Body of pancreas (tissue), 4 donors: ENCODE results near the gene BIN2. TPM values are rescaled to one million over a fixed set of nuclear protein-coding genes. Genes with fewer than 3 reads are reported as not detected.
"Not testable (repeated sequence)": the region's sequence is repeated elsewhere in the genome, so short reads cannot be mapped to it uniquely, and the experiment has no call there.

Source experiments
- ATAC-seq: fragments of 150-250 bp; one replicate; pipeline ENCODE4 v1.9.1; 2016
- DNase-seq, 4 donors: peaks; one replicate each; pipeline ENCODE4 v3.0.0-alpha.2; 2019
- H3K27ac ChIP-seq, 4 donors: fragments of 200-600 bp; sonication (generic); 1 replicate in 3 of 4; 2 replicates in 1 of 4; pipeline versions ENCODE4 v1.5.1 to v1.6.1; 2016 to 2019; ENCODE audit warnings: mild to moderate bottlenecking in 1 of 4, mixed read lengths in 1 of 4, moderate library complexity in 1 of 4
- H3K27me3 ChIP-seq, 2 donors: fragments of 200-600 bp; sonication (generic); one replicate each; pipeline ENCODE4 v1.6.0; 2016; ENCODE audit warnings: mild to moderate bottlenecking in 1 of 2
- H3K36me3 ChIP-seq, 2 donors: fragments of 200-600 bp; sonication (generic); replicated peaks in 1 of 2; 2 replicates each; pipeline ENCODE4 v1.5.1; 2016; ENCODE audit warnings: low read depth in 2 of 2; ENCODE audit not compliant: insufficient read depth in 1 of 2
- H3K4me1 ChIP-seq: fragments of 200-600 bp; sonication (generic); one replicate; pipeline ENCODE4 v1.6.0; 2016
- H3K4me3 ChIP-seq, 2 donors: fragments of 200-600 bp; sonication (generic); 1 replicate in 1 of 2; 2 replicates in 1 of 2; pipeline ENCODE4 v1.5.1; 2016 to 2019
- H3K9me3 ChIP-seq, 3 donors: fragments of 200-600 bp; sonication (generic); 1 replicate in 2 of 3; 2 replicates in 1 of 3; pipeline ENCODE4 v1.5.1; 2016
- CTCF ChIP-seq, 7 experiments: fragments of 450-650 bp in 4 of 7; fragments of 200-600 bp in 3 of 7; sonication (generic) in 3 of 7; IDR thresholded peaks; one replicate each; pipeline ENCODE4 v1.5.1; 2016 to 2019; ENCODE audit warnings: antibody characterized with exemption in 7 of 7
- POLR2A ChIP-seq, 3 donors: fragments of 450-650 bp; IDR thresholded peaks; one replicate each; pipeline ENCODE4 v1.6.1; 2016; ENCODE audit warnings: antibody characterized with exemption in 3 of 3, mild to moderate bottlenecking in 2 of 3
- WGBS, 2 donors: methylation state at CpG; one replicate each; pipeline ENCODE4 v1.1.5; 2017; 5-methylcytosine and 5-hydroxymethylcytosine counted together
- intact Hi-C: fragments of 100-400 bp; cut with DNase I; formaldehyde crosslinking; loops from one replicate; pipeline ENCODE4 v1.15.1; 2023
- total RNA-seq, 2 donors: library from RNA; depleted of rRNA; stranded (reverse); fragments of >200 nt; gene quantifications; one replicate each; pipeline ENCODE4 v1.1.0, GENCODE V29; 2016

Gene BIN2
- total RNA-seq, 2 donors from 2014 or later = 1.0 to 1.3 TPM

- intact Hi-C loops = loop anchor here (10.0 kb wide), 1 partner anchor 518 kb away; no protein-coding TSS in a partner anchor
- Histone ChIP-seq H3K4me3 (no peak overlapping the region), H3K9me3 (no peaks in the 10 kb centered on the region), H3K27me3 (no peaks in the 10 kb centered on the region), H3K36me3 (no peaks in the 10 kb centered on the region), H3K27ac (no peak overlapping the region), H3K4me1 (peaks cover 4% of the 10 kb centered on the region)
- ATAC-seq (no peak), DNase-seq (no peak)
- WGBS, 2 donors = 88 to 92% methylated on average over 8 to 10 of the region's 10 CpGs
- TF ChIP-seq POLR2A (IDR thresholded peaks at IDR 0.05) (no peak), CTCF (IDR thresholded peaks at IDR 0.05) (no peak)
These were observed 18.4 kb upstream of the BIN2 start for GRCh38 chr12:51342416-51342815.

- ATAC-seq (peak; percentile 92), DNase-seq (peak; percentile 74 to 82 (median 80))
- TF ChIP-seq CTCF (IDR thresholded peaks at IDR 0.05) (peak; percentile 82 to 97 (median 95)), POLR2A (IDR thresholded peaks at IDR 0.05) (no peak)
- peaks cover 4% of the 10 kb centered on the region for H3K4me1 ChIP-seq
- peak overlapping the region in 1 of 4 donors; percentile 42 for H3K27ac ChIP-seq
- intact Hi-C loops = loop anchor here (10.0 kb wide), 1 partner anchor 517 kb away; no protein-coding TSS in a partner anchor
- H3K9me3 ChIP-seq = no peaks in the 10 kb centered on the region
- H3K36me3 ChIP-seq = no peaks in the 10 kb centered on the region
- WGBS, 2 donors = 25 to 34% methylated on average over 9 of the region's 9 CpGs
- H3K27me3 ChIP-seq = no peaks in the 10 kb centered on the region
- H3K4me3 ChIP-seq = no peak overlapping the region
These were observed 17.5 kb upstream of the BIN2 start for GRCh38 chr12:51341251-51342007.

GRCh38 chr12:51339750-51340149 lies 15.8 kb upstream of the BIN2 start:
- no peak overlapping the region for H3K27ac ChIP-seq
- intact Hi-C loops = loop anchor here (10.0 kb wide), 1 partner anchor 515 kb away; no protein-coding TSS in a partner anchor
- 79 to 83% methylated on average over 6 of the region's 6 CpGs for WGBS, 2 donors
- H3K27me3 ChIP-seq = no peaks in the 10 kb centered on the region
- DNase-seq (no peak), ATAC-seq (no peak)
- H3K36me3 ChIP-seq = no peaks in the 10 kb centered on the region
- peaks cover 4% of the 10 kb centered on the region for H3K4me1 ChIP-seq
- H3K9me3 ChIP-seq = no peaks in the 10 kb centered on the region
- TF ChIP-seq POLR2A (IDR thresholded peaks at IDR 0.05) = no peak
- TF ChIP-seq CTCF (IDR thresholded peaks at IDR 0.05) = no peak
- no peak overlapping the region for H3K4me3 ChIP-seq

GRCh38 chr12:51337336-51337735 lies 13.4 kb upstream of the BIN2 start:
- H3K27me3 ChIP-seq, DNase-seq, ATAC-seq, H3K36me3 ChIP-seq, H3K4me3 ChIP-seq, H3K4me1 ChIP-seq, H3K9me3 ChIP-seq, intact Hi-C loops, H3K27ac ChIP-seq: not testable (repeated sequence)

GRCh38 chr12:51335931-51336330 lies 12.0 kb upstream of the BIN2 start:
- TF ChIP-seq POLR2A (IDR thresholded peaks at IDR 0.05) = no peak
- no peak for TF ChIP-seq CTCF (IDR thresholded peaks at IDR 0.05)
- Histone ChIP-seq H3K27me3 (no peaks in the 10 kb centered on the region), H3K36me3 (no peaks in the 10 kb centered on the region), H3K4me3 (no peak overlapping the region), H3K27ac (no peak overlapping the region), H3K9me3 (no peaks in the 10 kb centered on the region), H3K4me1 (no peaks in the 10 kb centered on the region)
- 54 to 71% methylated on average over 2 of the region's 2 CpGs for WGBS, 2 donors
- DNase-seq (no peak), ATAC-seq (no peak)
- intact Hi-C loops = no loop called here
